ENCODE measurements around the gene TEX30. TPM values are rescaled to one million over a fixed set of nuclear protein-coding genes. Genes with fewer than 3 reads are reported as not detected.
A peak's percentile ranks its signal among the peaks of the same experiment; 100 is the strongest.

TEX30 gene
- total and polyA plus RNA-seq, 12 donors = 3.9 to 12.4 (median 7.8) TPM

DNA sequence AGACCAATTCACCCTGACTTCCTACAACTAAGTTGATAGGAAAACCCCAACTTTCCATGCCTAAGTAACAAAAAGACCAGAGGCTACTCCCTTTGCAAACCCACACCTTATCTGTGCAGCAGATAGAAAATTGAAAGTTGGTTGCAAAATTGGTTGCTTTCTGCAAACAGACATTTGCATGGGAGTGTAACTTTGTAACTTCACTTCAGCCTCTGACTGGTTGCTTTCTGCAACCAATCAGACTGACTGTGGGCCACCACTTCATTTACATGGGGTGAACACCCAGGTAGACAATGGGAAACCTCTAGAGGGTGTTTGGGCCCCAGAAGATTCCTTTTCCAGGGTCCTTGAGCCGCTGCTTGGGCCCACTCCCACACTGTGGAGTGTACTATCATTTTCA, 9.8 kb downstream of the TEX30 start:
- TF ChIP-seq, protein P1, sequence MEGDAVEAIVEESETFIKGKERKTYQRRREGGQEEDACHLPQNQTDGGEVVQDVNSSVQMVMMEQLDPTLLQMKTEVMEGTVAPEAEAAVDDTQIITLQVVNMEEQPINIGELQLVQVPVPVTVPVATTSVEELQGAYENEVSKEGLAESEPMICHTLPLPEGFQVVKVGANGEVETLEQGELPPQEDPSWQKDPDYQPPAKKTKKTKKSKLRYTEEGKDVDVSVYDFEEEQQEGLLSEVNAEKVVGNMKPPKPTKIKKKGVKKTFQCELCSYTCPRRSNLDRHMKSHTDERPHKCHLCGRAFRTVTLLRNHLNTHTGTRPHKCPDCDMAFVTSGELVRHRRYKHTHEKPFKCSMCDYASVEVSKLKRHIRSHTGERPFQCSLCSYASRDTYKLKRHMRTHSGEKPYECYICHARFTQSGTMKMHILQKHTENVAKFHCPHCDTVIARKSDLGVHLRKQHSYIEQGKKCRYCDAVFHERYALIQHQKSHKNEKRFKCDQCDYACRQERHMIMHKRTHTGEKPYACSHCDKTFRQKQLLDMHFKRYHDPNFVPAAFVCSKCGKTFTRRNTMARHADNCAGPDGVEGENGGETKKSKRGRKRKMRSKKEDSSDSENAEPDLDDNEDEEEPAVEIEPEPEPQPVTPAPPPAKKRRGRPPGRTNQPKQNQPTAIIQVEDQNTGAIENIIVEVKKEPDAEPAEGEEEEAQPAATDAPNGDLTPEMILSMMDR (IDR thresholded peaks at IDR 0.05) = no peak
- Histone ChIP-seq H3K36me3 (peaks cover 0 to 26% (median 0%) of the 10 kb centered on the region in 9 donors), H3K4me1 (peaks cover 0 to 3% (median 0%) of the 10 kb centered on the region in 9 donors), H3K27me3 (no peaks in the 10 kb centered on the region), H3K27ac (no peak overlapping the region), H3K4me3 (no peak overlapping the region), H3K9me3 (no peaks in the 10 kb centered on the region)
- intact Hi-C loops (cut with DNase I) = no loop called here
- DNase-seq = no peak
- no peak for ATAC-seq
- 90 to 96% methylated on average over 1 of the region's 1 CpG for WGBS, 2 donors

DNA sequence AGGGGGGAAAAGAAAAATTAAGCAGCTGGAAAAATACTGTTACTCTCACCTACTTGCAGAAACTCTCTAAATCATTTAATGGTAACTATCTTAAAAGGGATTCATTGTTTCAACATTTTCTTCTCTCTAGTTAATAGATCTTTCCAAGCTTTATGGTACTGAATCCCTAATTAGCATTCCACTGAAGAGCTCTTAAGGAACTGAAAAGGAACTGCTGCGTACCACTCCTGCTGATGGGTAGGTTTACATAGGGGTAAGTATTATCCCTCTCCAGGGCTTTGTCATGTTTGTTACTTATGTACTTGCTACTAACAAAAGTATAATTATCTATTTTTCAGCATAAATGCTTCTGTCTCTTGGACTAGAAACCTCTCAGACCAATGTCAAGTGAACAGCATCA, 12.5 kb downstream of the TEX30 start:
- Histone ChIP-seq H3K9me3 (no peaks in the 10 kb centered on the region), H3K27ac (no peak overlapping the region), H3K4me1 (peaks cover 0 to 4% (median 0%) of the 10 kb centered on the region in 9 donors), H3K4me3 (no peak overlapping the region), H3K27me3 (no peaks in the 10 kb centered on the region), H3K36me3 (peaks cover 0 to 10% (median 0%) of the 10 kb centered on the region in 9 donors)
- no peak for DNase-seq
- ATAC-seq = no peak
- TF ChIP-seq, protein P1 (IDR thresholded peaks at IDR 0.05) = no peak
- WGBS, 2 donors = 87 to 95% methylated on average over 1 of the region's 1 CpG
- intact Hi-C loops (cut with DNase I) = no loop called here

DNA sequence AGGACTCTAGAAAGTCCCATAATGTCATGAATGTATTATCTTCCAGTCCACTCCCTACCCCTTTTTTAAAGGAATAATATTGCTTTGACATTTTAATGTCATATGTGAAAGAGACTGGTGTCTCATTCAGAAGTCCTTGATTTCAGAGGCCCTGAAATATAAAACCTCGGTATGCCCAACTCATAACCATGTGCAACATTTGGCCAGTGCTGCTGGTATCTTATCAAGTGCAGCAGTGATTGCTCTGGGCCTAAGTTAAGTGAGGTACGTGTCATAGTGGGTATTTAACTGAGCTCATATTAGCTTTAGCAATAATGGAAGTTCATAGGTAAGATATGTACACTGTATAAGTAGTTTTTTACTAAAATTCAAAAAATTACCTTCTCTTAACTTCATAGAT, 14.7 kb downstream of the TEX30 start:
- ATAC-seq (peak in 3 of 8 donors; percentile 35 to 55 (median 50)), DNase-seq (no peak)
- peaks cover 0 to 4% (median 0%) of the 10 kb centered on the region in 9 donors for H3K4me1 ChIP-seq
- 40 to 49% methylated on average over 2 of the region's 2 CpGs for WGBS, 2 donors
- H3K9me3 ChIP-seq = no peaks in the 10 kb centered on the region
- no peaks in the 10 kb centered on the region for H3K36me3 ChIP-seq
- no peak overlapping the region for H3K27ac ChIP-seq
- TF ChIP-seq, protein P1 (IDR thresholded peaks at IDR 0.05) = no peak
- intact Hi-C loops (cut with DNase I) = no loop called here
- no peak overlapping the region for H3K4me3 ChIP-seq
- no peaks in the 10 kb centered on the region for H3K27me3 ChIP-seq

DNA sequence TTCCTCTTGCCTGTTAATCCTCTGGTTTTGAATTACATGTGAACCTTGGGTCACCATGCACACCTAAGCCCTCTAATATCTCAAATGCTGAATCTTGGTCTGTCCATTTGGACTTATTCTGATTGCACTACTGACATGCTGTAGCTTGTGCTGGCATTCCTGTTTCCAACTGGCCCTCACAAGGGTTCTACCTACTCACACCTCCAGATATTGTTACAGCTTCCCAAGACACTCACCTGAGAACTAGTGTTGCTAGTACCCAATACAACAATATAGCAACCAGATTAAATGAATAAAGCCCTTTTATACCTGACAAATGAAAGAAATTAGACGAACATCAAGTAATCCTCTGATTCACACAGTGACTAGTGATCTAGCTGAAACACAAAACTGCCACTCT, 16.6 kb downstream of the TEX30 start:
- intact Hi-C loops (cut with DNase I) = no loop called here
- ATAC-seq (no peak), DNase-seq (no peak)
- peaks cover 0 to 15% (median 0%) of the 10 kb centered on the region in 11 donors for H3K9me3 ChIP-seq
- H3K4me3 ChIP-seq = no peak overlapping the region
- H3K4me1 ChIP-seq = peaks cover 0 to 4% (median 0%) of the 10 kb centered on the region in 9 donors
- TF ChIP-seq, protein P1 (IDR thresholded peaks at IDR 0.05) = no peak
- 82 to 86% methylated on average over 1 of the region's 1 CpG for WGBS, 2 donors
- H3K27me3 ChIP-seq = no peaks in the 10 kb centered on the region
- no peaks in the 10 kb centered on the region for H3K36me3 ChIP-seq
- no peak overlapping the region for H3K27ac ChIP-seq
